GM20431 (cell line): ENCODE data around the gene POU3F1.

Source experiments
- in situ Hi-C: fragments of 300-500 bp; cut with MseI, MboI; formaldehyde crosslinking; loops from one replicate; pipeline ENCODE4 v1.15.0; 2020; ENCODE audit warnings: low sequenced_read_pairs; ENCODE audit not compliant: unreplicated experiment

Gene POU3F1

GRCh38 chr1:38029685-38030511 is 16.7 kb downstream of the POU3F1 start:
- in situ Hi-C loops: no loop called here

- in situ Hi-C loops: no loop called here
These were observed 17.4 kb downstream of the POU3F1 start for GRCh38 chr1:38029081-38029681.

GRCh38 chr1:38028671-38029070 is 17.9 kb downstream of the POU3F1 start:
- in situ Hi-C loops: no loop called here

- in situ Hi-C loops: no loop called here
These were observed 18.4 kb downstream of the POU3F1 start for GRCh38 chr1:38028105-38028591.

GRCh38 chr1:38027201-38028104 is 19.1 kb downstream of the POU3F1 start:
- in situ Hi-C loops: no loop called here

GRCh38 chr1:38026592-38027200 is 19.9 kb downstream of the POU3F1 start:
- in situ Hi-C loops: no loop called here

- in situ Hi-C loops: no loop called here
These were observed 20.9 kb downstream of the POU3F1 start for GRCh38 chr1:38025664-38026063.

GRCh38 chr1:38025233-38025632 is 21.4 kb downstream of the POU3F1 start:
- in situ Hi-C loops: no loop called here

GRCh38 chr1:38022810-38023209 is 23.8 kb downstream of the POU3F1 start:
- in situ Hi-C loops: loop anchor here (25.0 kb wide), 1 partner anchor 814 kb away; no protein-coding TSS in a partner anchor

GRCh38 chr1:38021969-38022368 is 24.6 kb downstream of the POU3F1 start:
- in situ Hi-C loops: loop anchor here (25.0 kb wide), 1 partner anchor 815 kb away; no protein-coding TSS in a partner anchor

- in situ Hi-C loops: loop anchor here (25.0 kb wide), 1 partner anchor 817 kb away; no protein-coding TSS in a partner anchor
These were observed 26.2 kb downstream of the POU3F1 start for GRCh38 chr1:38020396-38020795.

GRCh38 chr1:38018864-38019343 is 27.7 kb downstream of the POU3F1 start:
- in situ Hi-C loops: loop anchor here (25.0 kb wide), 1 partner anchor 818 kb away; no protein-coding TSS in a partner anchor

GRCh38 chr1:38015978-38016725 is 30.4 kb downstream of the POU3F1 start:
- in situ Hi-C loops: loop anchor here (25.0 kb wide), 1 partner anchor 821 kb away; no protein-coding TSS in a partner anchor

GRCh38 chr1:38014724-38015424 is 31.7 kb downstream of the POU3F1 start:
- in situ Hi-C loops: loop anchor here (25.0 kb wide), 1 partner anchor 822 kb away; no protein-coding TSS in a partner anchor

GRCh38 chr1:38014171-38014570 is 32.4 kb downstream of the POU3F1 start:
- in situ Hi-C loops: loop anchor here (25.0 kb wide), 1 partner anchor 823 kb away; no protein-coding TSS in a partner anchor

- in situ Hi-C loops: loop anchor here (25.0 kb wide), 1 partner anchor 824 kb away; no protein-coding TSS in a partner anchor
These were observed 33.4 kb downstream of the POU3F1 start for GRCh38 chr1:38013227-38013622.

- in situ Hi-C loops: loop anchor here (25.0 kb wide), 1 partner anchor 825 kb away; no protein-coding TSS in a partner anchor
These were observed 34.0 kb downstream of the POU3F1 start, which contains the start of gene UTP11 for GRCh38 chr1:38012363-38013226. Gene UTP11 (plus strand): TSS chr1:38012734. CDS start chr1:38012803, 69 bp downstream.
